Activated T-helper 17 cell treated with anti-CD3 and anti-CD28 coated beads, Interleukin-2, amount 50 U/mL, for 72 hours (primary cell): ENCODE results near the gene NAXD. TPM values are rescaled to one million over a fixed set of nuclear protein-coding genes. Genes with fewer than 3 reads are reported as not detected.

Experiments used
- ATAC-seq: fragments of 150-1000 bp; cut with Tn5 transposase; replicated peaks from 2 replicates; pipeline ENCODE4 v1.10.0; 2021; ENCODE audit warnings: mild to moderate bottlenecking, moderate library complexity
- H3K27ac Mint-ChIP-seq: one replicate; pipeline ENCODE4 v1.8.0; 2022; ENCODE audit warnings: mixed read lengths
- H3K27me3 Mint-ChIP-seq: one replicate; pipeline ENCODE4 v1.8.0; 2022; ENCODE audit warnings: mixed read lengths
- H3K36me3 Mint-ChIP-seq: one replicate; pipeline ENCODE4 v1.8.0; 2022; ENCODE audit warnings: low read depth, mild to moderate bottlenecking, mixed read lengths
- H3K4me1 Mint-ChIP-seq: one replicate; pipeline ENCODE4 v1.8.0; 2022; ENCODE audit warnings: mixed read lengths
- H3K4me3 Mint-ChIP-seq: one replicate; pipeline ENCODE4 v1.8.0; 2022; ENCODE audit warnings: mild to moderate bottlenecking, mixed read lengths
- H3K9me3 Mint-ChIP-seq: one replicate; pipeline ENCODE4 v1.8.0; 2022; ENCODE audit warnings: mixed read lengths
- total RNA-seq, 2 donors: library from RNA; stranded (reverse); gene quantifications; one replicate each; pipeline ENCODE4 v1.2.3, GENCODE V29; 2022

Gene NAXD
- total RNA-seq, 2 donors from 2014 or later, result 22.7 to 23.8 TPM

- no peak for ATAC-seq
- Mint-ChIP-seq H3K27me3 (no peaks in the 10 kb centered on the region), H3K9me3 (no peaks in the 10 kb centered on the region), H3K36me3 (peaks cover 83% of the 10 kb centered on the region), H3K4me3 (no peak overlapping the region), H3K4me1 (peaks cover 5% of the 10 kb centered on the region), H3K27ac (peak overlapping the region; percentile 49)
Measured at GRCh38 chr13:110685305-110686020, 70.1 kb downstream of the NAXD start.

- no peak for ATAC-seq
- Mint-ChIP-seq H3K4me3 (no peak overlapping the region), H3K36me3 (peaks cover 78% of the 10 kb centered on the region), H3K27ac (no peak overlapping the region), H3K9me3 (no peaks in the 10 kb centered on the region), H3K4me1 (peaks cover 5% of the 10 kb centered on the region), H3K27me3 (no peaks in the 10 kb centered on the region)
Measured at GRCh38 chr13:110687736-110688135, 72.4 kb downstream of the NAXD start.

GRCh38 chr13:110689041-110689440 lies 73.7 kb downstream of the NAXD start:
- peaks cover 72% of the 10 kb centered on the region for H3K36me3 Mint-ChIP-seq
- no peaks in the 10 kb centered on the region for H3K9me3 Mint-ChIP-seq
- peak overlapping the region; percentile 48 for H3K27ac Mint-ChIP-seq
- H3K4me3 Mint-ChIP-seq, result no peak overlapping the region
- H3K27me3 Mint-ChIP-seq, result no peaks in the 10 kb centered on the region
- H3K4me1 Mint-ChIP-seq, result peaks cover 5% of the 10 kb centered on the region
- no peak for ATAC-seq

Other genes starting within 250 kb of the NAXD start
- 1 to 10 TPM; 2.4 to 3.7 TPM for gene RAB20, start 53.8 kb upstream of the NAXD start, total RNA-seq
- gene CARS2, start 90.6 kb downstream of the NAXD start, total RNA-seq, result 10 to 100 TPM; 44.2 to 93.4 TPM
- 10 to 100 TPM; 13.3 to 24.0 TPM for gene ING1, start 98.2 kb downstream of the NAXD start, total RNA-seq